HuH-7.5 (cell line): ENCODE data around the gene HAUS5.

Experiments
- DNase-seq: peaks from one replicate; pipeline ENCODE4 v3.0.0; 2011; ENCODE audit warnings: low spot score

Gene HAUS5

DNA sequence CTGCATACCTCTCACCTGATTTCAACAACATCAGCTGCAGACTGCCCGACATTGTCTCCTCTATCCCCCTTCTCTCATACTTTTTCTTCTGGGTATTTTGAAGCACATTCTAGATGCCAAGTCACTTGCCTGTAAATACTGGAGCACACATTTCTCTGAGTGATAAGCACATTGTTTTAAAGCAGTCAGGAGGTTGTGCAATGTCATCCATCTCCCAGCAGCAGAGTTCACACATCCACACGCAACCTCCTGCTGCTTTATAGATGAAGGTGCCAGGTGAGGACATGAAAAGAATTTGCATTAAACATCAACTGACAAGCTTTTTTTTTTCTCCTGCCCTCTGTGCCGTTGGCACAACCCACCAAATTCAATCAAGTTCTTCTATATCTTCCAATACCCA, 59.3 kb downstream of the HAUS5 start:
- DNase-seq = peak; percentile 88

GRCh38 chr19:35673121-35673804, 60.7 kb downstream of the HAUS5 start:
- peak; percentile 89 for DNase-seq
